Right lobe of liver (tissue), 6 donors: ENCODE results near the gene ZNF709. TPM values are rescaled to one million over a fixed set of nuclear protein-coding genes. Genes with fewer than 3 reads are reported as not detected.

Source experiments
- ATAC-seq, 4 donors: fragments of 200-7000 bp; cut with Tn5 transposase; one replicate each; pipeline ENCODE4 v1.9.1; 2020; ENCODE audit warnings: mild to moderate bottlenecking in 4 of 4, moderate library complexity in 4 of 4
- DNase-seq, 3 donors: peaks; one replicate each; pipeline ENCODE4 v3.0.0-alpha.2; 2020
- H3K27ac ChIP-seq, 3 donors: fragments of 200-600 bp; one replicate each; pipeline ENCODE4 v1.8.0; 2022
- H3K27me3 ChIP-seq, 2 donors: fragments of 200-600 bp; one replicate each; pipeline ENCODE4 v1.8.0; 2022
- H3K36me3 ChIP-seq, 4 donors: fragments of 200-600 bp; sonication (generic) in 1 of 4; one replicate each; pipeline versions ENCODE4 v1.5.1 to v1.8.0; 2017 to 2022; ENCODE audit warnings: control low read depth in 1 of 4
- H3K4me1 ChIP-seq, 4 donors: fragments of 200-600 bp; sonication (generic) in 1 of 4; one replicate each; pipeline versions ENCODE4 v1.5.1 to v1.8.0; 2017 to 2022; ENCODE audit warnings: control low read depth in 1 of 4
- H3K4me3 ChIP-seq, 3 donors: fragments of 200-600 bp; one replicate each; pipeline ENCODE4 v1.8.0; 2022
- H3K9me3 ChIP-seq, 4 donors: fragments of 200-600 bp; sonication (generic) in 1 of 4; one replicate each; pipeline versions ENCODE4 v1.5.1 to v1.8.0; 2017 to 2022; ENCODE audit warnings: control low read depth in 1 of 4
- CTCF ChIP-seq, 4 donors: fragments of 200-600 bp in 3 of 4; fragments of 450-650 bp in 1 of 4; IDR thresholded peaks; one replicate each; pipeline versions ENCODE4 v1.5.1 to v1.8.0; 2016 to 2022; ENCODE audit warnings: antibody characterized with exemption in 4 of 4, mild to moderate bottlenecking in 2 of 4
- POLR2A ChIP-seq: fragments of 450-650 bp; IDR thresholded peaks from one replicate; pipeline ENCODE4 v1.6.1; 2017; ENCODE audit warnings: antibody characterized with exemption, mild to moderate bottlenecking
- WGBS: methylation state at CpG from one replicate; pipeline ENCODE4 v1.1.6; 2018; ENCODE audit warnings: low coverage, low lambda C conversion rate; ENCODE audit not compliant: insufficient coverage; ENCODE audit errors: missing lambda C conversion rate; 5-methylcytosine and 5-hydroxymethylcytosine counted together
- intact Hi-C, 2 donors: fragments of 100-400 bp; cut with DNase I; formaldehyde crosslinking; loops; one replicate each; pipeline versions ENCODE4 v1.11.2 to v1.14.1; 2022
- long read RNA-seq: library from polyadenylated mRNA; unstranded; transcript quantifications from one replicate; pipeline ENCODE4 v2.0.0, GENCODE V29; 2019
- total RNA-seq, 6 experiments: library from RNA; depleted of rRNA in 2 of 6; stranded (reverse); fragments of >200 nt in 2 of 6; fragmentation: NEBNext Ultra II Directional in 3 of 6; extraction: Animal tissue kit (Norgen Biotek cat#: 25700) in 3 of 6; gene quantifications; one replicate each; pipeline versions ENCODE4 v1.1.0 to v1.2.4, GENCODE V29; 2016 to 2023
- donor health status: DM: no; HTN: yes; CAD: no.
- donor health status: DM: no; HTN: no; CAD: no.
- donor health status: DM: no; HTN: no; CAD: no.
- donor health status: DM: no; HTN: yes; CAD: no.
- donor health status: DM: no; HTN: yes; CAD: no.

Gene ZNF709
- under 1 TPM in 5 of 6 experiments, not detected in 1; 0.22 to 0.97 (median 0.49) TPM for total RNA-seq
- long read RNA-seq, result 0 reads

GRCh38 chr19:12484371-12485051 lies at the start of gene ZNF709:
TSS of gene ZNF709 (minus strand) at chr19:12484816. CDS start at chr19:12484657, 159 bp downstream.
- Histone ChIP-seq H3K27ac (peak within 1 kb of the TSS; percentile 12 to 60 (median 43)), H3K4me3 (peak within 1 kb of the TSS; percentile 71 to 97 (median 91)), H3K4me1 (no peaks in the 10 kb centered on the region), H3K9me3 (no peaks in the 10 kb centered on the region), H3K27me3 (no peaks in the 10 kb centered on the region), H3K36me3 (no peaks in the 10 kb centered on the region)
- no peak for TF ChIP-seq CTCF (IDR thresholded peaks at IDR 0.05)
- peak; percentile 18 for TF ChIP-seq POLR2A
- intact Hi-C loops, result no loop called here
- DNase-seq, result peak; percentile 88 to 93 (median 91)
- peak; percentile 99 to 100 (median 100) for ATAC-seq
- 0% methylated on average over 3 of the region's 53 CpGs for WGBS

- ATAC-seq (no peak), DNase-seq (no peak)
- Histone ChIP-seq H3K27ac (no peak overlapping the region), H3K9me3 (peaks cover 0 to 92% (median 61%) of the 10 kb centered on the region in 4 donors), H3K36me3 (peaks cover 0 to 54% (median 23%) of the 10 kb centered on the region in 4 donors), H3K4me3 (no peak overlapping the region), H3K4me1 (no peaks in the 10 kb centered on the region), H3K27me3 (no peaks in the 10 kb centered on the region)
- intact Hi-C loops, result no loop called here
- 93% methylated on average over 8 of the region's 8 CpGs for WGBS
- TF ChIP-seq CTCF (IDR thresholded peaks at IDR 0.05) (no peak), POLR2A (no peak)
Observed at GRCh38 chr19:12527034-12527836, 42.6 kb upstream of the ZNF709 start.

GRCh38 chr19:12526542-12526941 lies 41.9 kb upstream of the ZNF709 start:
- intact Hi-C loops, result no loop called here
- Histone ChIP-seq H3K27ac (no peak overlapping the region), H3K9me3 (peaks cover 0 to 91% (median 61%) of the 10 kb centered on the region in 4 donors), H3K4me1 (no peaks in the 10 kb centered on the region), H3K4me3 (no peak overlapping the region), H3K27me3 (no peaks in the 10 kb centered on the region), H3K36me3 (peaks cover 0 to 54% (median 23%) of the 10 kb centered on the region in 4 donors)
- no peak for ATAC-seq
- TF ChIP-seq POLR2A (no peak), CTCF (IDR thresholded peaks at IDR 0.05) (no peak)
- DNase-seq, result no peak
- WGBS, result 93% methylated on average over 4 of the region's 4 CpGs

DNA sequence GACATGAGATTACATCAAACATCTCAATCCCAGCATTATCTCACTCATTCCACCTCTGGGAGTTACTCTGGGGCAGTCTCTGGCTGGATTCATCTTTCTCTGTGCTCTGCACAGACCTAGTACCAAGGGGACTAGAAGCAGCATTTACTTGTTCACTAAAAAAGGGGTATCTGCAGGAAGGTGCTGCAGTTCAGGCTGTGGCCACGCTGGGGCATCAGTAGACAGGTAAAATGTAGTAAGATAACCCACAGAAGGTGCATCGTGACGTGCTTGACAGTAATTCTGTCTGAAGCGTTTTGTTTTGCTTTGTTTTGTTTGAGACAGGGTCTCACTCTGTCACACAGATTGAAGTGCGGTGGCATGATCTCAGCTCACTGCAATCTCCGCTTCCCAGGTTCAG lies 37.4 kb upstream of the ZNF709 start:
- Histone ChIP-seq H3K36me3 (peaks cover 0 to 15% (median 12%) of the 10 kb centered on the region in 4 donors), H3K4me3 (no peak overlapping the region), H3K9me3 (peaks cover 0 to 53% (median 32%) of the 10 kb centered on the region in 4 donors), H3K4me1 (no peaks in the 10 kb centered on the region), H3K27me3 (no peaks in the 10 kb centered on the region), H3K27ac (no peak overlapping the region)
- TF ChIP-seq POLR2A, result no peak
- peak in 1 of 4 donors; percentile 27 for TF ChIP-seq CTCF (IDR thresholded peaks at IDR 0.05)
- WGBS, result 79% methylated on average over 5 of the region's 6 CpGs
- ATAC-seq (no peak), DNase-seq (no peak)
- intact Hi-C loops, result no loop called here
